HepG2 (cell line): ENCODE data around the gene AGPAT3. TPM values are rescaled to one million over a fixed set of nuclear protein-coding genes. Genes with fewer than 3 reads are reported as not detected.

ENCODE experiments used
- ATAC-seq: fragments of 200-7000 bp; cut with Tn5 transposase; 3 replicates; pipeline ENCODE4 v1.9.1; 2020; ENCODE audit warnings: mild to moderate bottlenecking, moderate library complexity
- BruUV-seq: library from RNA; stranded (reverse); fragments of 400-500 nt; replicated peaks from 2 replicates; lab custom pipeline; 2021; lab: Mats Ljungman, UMichigan
- CTCF ChIA-PET: fragments of 300-600 bp; formaldehyde crosslinking; extraction: SDS; loops from one replicate; lab custom pipeline; 2021; ENCODE audit warnings: low total read pairs, inconsistent platforms, low intra/inter-chr PET ratio; lab: Yijun Ruan, JAX
- POLR2A ChIA-PET: fragments of 350-600 bp; sonication (Branson Sonifier 250); formaldehyde crosslinking; loops from one replicate; lab custom pipeline; 2020; ENCODE audit warnings: antibody characterized with exemption, inconsistent platforms; lab: Yijun Ruan, JAX
- DNase-seq: peaks from one replicate; pipeline ENCODE4 v3.0.0-alpha.2; 2015; ENCODE audit warnings: low spot score
- FAIRE-seq: peaks from 3 replicates; lab custom pipeline; 2011; peaks lifted over from hg19 to GRCh38; lab: Jason Lieb, UNC
- H2AFZ ChIP-seq: one replicate; pipeline ENCODE4 v1.6.1; 2011; ENCODE audit warnings: low read length, inconsistent platforms
- H3K27ac ChIP-seq: fragments of 300-600 bp; 3 replicates; pipeline ENCODE4 v1.8.0; 2011; ENCODE audit warnings: mixed run types, mild to moderate bottlenecking, mixed read lengths, low read length, inconsistent platforms; ENCODE audit not compliant: insufficient read depth; ENCODE audit errors: extremely low read length
- H3K27me3 ChIP-seq, 2 experiments: fragments of 200-600 bp in 1 of 2; 2 replicates in 1 of 2; 3 replicates in 1 of 2; pipeline versions ENCODE4 v1.6.0 to v1.8.0; 2011; ENCODE audit warnings: low read length in 2 of 2, mild to moderate bottlenecking in 2 of 2, moderate library complexity in 2 of 2, inconsistent platforms in 1 of 2; ENCODE audit not compliant: insufficient read depth in 2 of 2, control insufficient read depth in 1 of 2
- H3K36me3 ChIP-seq, 2 experiments: fragments of 200-600 bp in 1 of 2; replicated peaks in 1 of 2; 2 replicates in 1 of 2; 3 replicates in 1 of 2; pipeline versions ENCODE4 v1.5.1 to v1.8.0; 2011; ENCODE audit warnings: low read length in 2 of 2, inconsistent platforms in 1 of 2; ENCODE audit not compliant: insufficient read depth in 2 of 2, control insufficient read depth in 1 of 2
- H3K4me1 ChIP-seq: 2 replicates; pipeline ENCODE4 v1.5.1; 2012; ENCODE audit warnings: low read length, inconsistent platforms; ENCODE audit not compliant: insufficient read depth
- H3K4me2 ChIP-seq: 2 replicates; pipeline ENCODE4 v1.6.0; 2011; ENCODE audit warnings: low read depth, low read length, inconsistent platforms
- H3K4me3 ChIP-seq, 3 experiments: fragments of 200-600 bp in 1 of 3; sonication (generic), shearing (Covaris generic) in 1 of 3; replicated peaks in 1 of 3; 2 replicates each; pipeline ENCODE4 v1.5.1; 2011 to 2016; ENCODE audit warnings: low read length in 3 of 3, inconsistent platforms in 2 of 3, low read depth in 2 of 3, mild to moderate bottlenecking in 2 of 3, control low read depth in 1 of 3, mixed read lengths in 1 of 3; ENCODE audit not compliant: insufficient read depth in 1 of 3
- H3K79me2 ChIP-seq: one replicate; pipeline ENCODE4 v1.6.1; 2011; ENCODE audit warnings: low read length, inconsistent platforms; ENCODE audit not compliant: insufficient read depth
- H3K9ac ChIP-seq: 2 replicates; pipeline ENCODE4 v1.6.0; 2011; ENCODE audit warnings: mild to moderate bottlenecking, low read depth, low read length, inconsistent platforms; ENCODE audit not compliant: insufficient read depth
- H3K9me3 ChIP-seq: 2 replicates; pipeline ENCODE4 v1.5.1; 2012; ENCODE audit warnings: mild to moderate bottlenecking, low read length
- H4K20me1 ChIP-seq: 2 replicates; pipeline ENCODE4 v1.6.0; 2011; ENCODE audit warnings: inconsistent platforms, mild to moderate bottlenecking, low read length, moderate library complexity; ENCODE audit not compliant: insufficient read depth
- HNRNPUL1 ChIP-seq: fragments of 200-400 bp; formaldehyde crosslinking; IDR thresholded peaks from 2 replicates; pipeline ENCODE4 v1.6.1; 2017; ENCODE audit warnings: low read depth, mild to moderate bottlenecking, low read length, moderate library complexity
- KAT7 ChIP-seq: IDR thresholded peaks from 2 replicates; pipeline ENCODE4 v1.6.1; 2018; ENCODE audit warnings: borderline replicate concordance, missing compliant biosample characterization
- MAFK ChIP-seq, 2 experiments: IDR thresholded peaks in 1 of 2; conservative IDR thresholded peaks in 1 of 2; 2 replicates each; pipeline ENCODE4 v1.6.1; 2011; ENCODE audit warnings: improper control_type of control experiment in 2 of 2, low read length in 2 of 2
- NAIF1 ChIP-seq: sonication (generic); formaldehyde crosslinking; IDR thresholded peaks from 2 replicates; pipeline ENCODE4 v1.5.0; 2020; ENCODE audit warnings: mild to moderate bottlenecking, missing genetic modification reagents, borderline replicate concordance
- PTBP1 ChIP-seq: fragments of 200-400 bp; formaldehyde crosslinking; IDR thresholded peaks from 2 replicates; pipeline ENCODE4 v1.6.1; 2018; ENCODE audit warnings: low read length, low read depth; ENCODE audit not compliant: poor library complexity, severe bottlenecking
- SMAD1 ChIP-seq: sonication (generic); formaldehyde crosslinking; IDR thresholded peaks from 2 replicates; pipeline ENCODE4 v1.4.0; 2020; ENCODE audit warnings: missing genetic modification reagents, low read depth, mild to moderate bottlenecking, borderline replicate concordance
- THYN1 ChIP-seq: sonication (generic); formaldehyde crosslinking; IDR thresholded peaks from 2 replicates; pipeline ENCODE4 v1.8.1; 2023; ENCODE audit warnings: low read depth, mild to moderate bottlenecking, moderate library complexity, missing genetic modification reagents, borderline replicate concordance
- ZFP41 ChIP-seq: sonication (generic); formaldehyde crosslinking; IDR thresholded peaks from 2 replicates; pipeline ENCODE4 v1.4.0; 2020; ENCODE audit warnings: mild to moderate bottlenecking, missing genetic modification reagents, borderline replicate concordance
- ZNF564 ChIP-seq: sonication (generic); formaldehyde crosslinking; IDR thresholded peaks from 2 replicates; pipeline ENCODE4 v1.8.1; 2023; ENCODE audit warnings: mild to moderate bottlenecking, missing genetic modification reagents
- ZNF878 ChIP-seq: sonication (generic); formaldehyde crosslinking; IDR thresholded peaks from 2 replicates; pipeline ENCODE4 v1.8.1; 2023; ENCODE audit warnings: mild to moderate bottlenecking, missing genetic modification reagents, moderate library complexity
- ZNF891 ChIP-seq: sonication (generic); formaldehyde crosslinking; IDR thresholded peaks from 2 replicates; pipeline ENCODE4 v1.5.0; 2020; ENCODE audit warnings: mild to moderate bottlenecking, missing genetic modification reagents
- ZSCAN25 ChIP-seq: sonication (generic); formaldehyde crosslinking; IDR thresholded peaks from 2 replicates; pipeline ENCODE4 v1.8.0; 2022; ENCODE audit warnings: mild to moderate bottlenecking, missing genetic modification reagents
- WGBS: methylation state at CpG from one replicate; pipeline ENCODE4 v1.1.6; 2017; ENCODE audit warnings: low lambda C conversion rate; 5-methylcytosine and 5-hydroxymethylcytosine counted together
- in situ Hi-C: cut with HindIII; loops from 2 replicates; pipeline ENCODE4 v1.10.0; 2017; ENCODE audit warnings: low pct_unique_long_range_greater_than_20kb; ENCODE audit not compliant: extremely low pct_ligation_motif_present
- intact Hi-C: fragments of 100-400 bp; cut with micrococcal nuclease; formaldehyde crosslinking; loops from one replicate; pipeline ENCODE4 v1.10.0; 2022; ENCODE audit not compliant: unreplicated experiment
- polyA plus RNA-seq, 8 experiments: library from polyadenylated mRNA; depleted of rRNA in 3 of 8; stranded (reverse) in 7 of 8; unstranded in 1 of 8; fragments of >200 nt; fragmentation: Illumina TruSeq in 4 of 8; extraction: Trizol in 4 of 8; gene quantifications; 2 replicates each; pipeline versions ENCODE4 v1.2.1 to v1.2.3, GENCODE V29; 2011 to 2016; ENCODE audit warnings: low read depth in 4 of 8, missing spikeins in 1 of 8, mixed read lengths in 1 of 8; ENCODE audit not compliant: insufficient read depth in 1 of 8
- total RNA-seq, 5 experiments: library from RNA; depleted of rRNA; stranded (reverse); fragments of >200 nt; fragmentation: Illumina TruSeq; extraction: Trizol; gene quantifications; 2 replicates each; pipeline ENCODE4 v1.2.3, GENCODE V29; 2016; ENCODE audit warnings: low read depth in 1 of 5
- TF ChIP-seq, protein P1 (sequence below): sonication (generic); formaldehyde crosslinking; IDR thresholded peaks from 2 replicates; pipeline ENCODE4 v1.4.0; 2020; ENCODE audit warnings: missing genetic modification reagents

The AGPAT3 gene
- total and polyA plus RNA-seq, 2 of the 13 experiments (the other 11 are each of a cell fraction or from before 2014, with no cell fraction given) = 32.2 to 54.4 TPM

DNA sequence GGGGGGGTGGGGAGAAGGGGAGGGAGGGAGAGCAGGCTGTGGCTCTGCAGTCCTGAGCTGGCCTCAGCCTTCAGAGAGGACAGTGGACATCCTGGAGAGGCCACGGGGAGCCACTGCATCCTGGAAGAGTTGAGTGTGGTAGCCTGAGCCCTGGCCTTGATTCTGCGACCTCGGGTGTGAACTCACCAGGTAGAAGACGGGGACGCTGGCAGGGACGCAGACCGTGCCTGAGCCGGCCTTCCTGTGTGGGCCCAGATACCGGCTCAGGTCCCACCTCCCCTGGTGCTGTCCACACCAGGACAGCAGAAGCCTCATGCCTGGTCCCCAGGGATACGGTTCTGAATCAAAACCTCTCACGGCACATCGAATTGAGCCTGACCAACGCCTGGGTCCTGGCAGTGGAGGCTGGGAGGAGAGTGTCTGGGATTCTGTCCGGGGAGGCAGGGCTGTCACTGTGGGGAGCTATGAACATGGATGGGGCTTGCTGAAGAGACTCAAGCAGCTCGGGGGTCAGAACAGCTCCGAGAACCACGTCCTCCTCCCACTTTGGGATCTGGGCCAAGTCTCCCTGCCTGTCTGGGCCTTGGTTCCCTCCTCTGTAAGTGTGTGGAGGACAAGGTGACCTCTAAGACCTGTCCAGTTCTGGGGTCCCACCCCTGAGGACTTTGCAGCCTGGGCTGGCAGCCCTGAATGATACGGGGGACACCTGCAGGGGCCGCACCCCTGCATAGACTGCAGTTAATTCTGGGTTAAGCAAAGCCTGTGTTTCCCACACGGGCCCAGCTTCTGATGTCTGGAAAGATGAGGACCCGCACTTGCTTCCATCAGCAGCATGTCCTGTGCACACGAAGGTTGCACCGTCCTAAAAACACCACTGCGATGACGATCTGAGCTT, 45.3 kb upstream of the AGPAT3 start:
- in situ Hi-C loops = no loop called here

DNA sequence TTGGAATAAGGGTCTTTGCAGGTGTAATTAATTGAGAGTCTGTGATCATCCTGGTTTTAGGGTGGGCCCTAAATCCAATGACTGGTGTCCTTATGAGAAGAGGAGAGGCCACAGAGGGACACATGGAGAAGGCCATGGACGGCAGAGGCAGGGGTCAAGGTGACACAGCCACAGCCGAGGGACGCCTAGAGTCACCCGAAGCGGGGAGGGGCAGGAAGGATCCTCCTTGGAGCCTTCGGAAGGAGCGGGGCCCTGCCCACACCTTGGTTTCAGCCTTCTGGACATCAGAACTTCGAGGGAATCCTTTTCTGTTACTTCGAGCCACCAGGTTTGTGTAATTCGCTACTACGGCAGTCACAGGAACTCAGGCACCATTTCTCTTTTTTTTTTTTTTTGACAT, 44.6 kb upstream of the AGPAT3 start:
- intact Hi-C loops (no loop called here), in situ Hi-C loops (no loop called here)
- H3K9me3 ChIP-seq = no peaks in the 10 kb centered on the region
- FAIRE-seq = no peak
- no peak overlapping the region for H3K27ac ChIP-seq
- H3K9ac ChIP-seq = no peak overlapping the region
- no peak overlapping the region for H3K4me2 ChIP-seq
- H2AFZ ChIP-seq = no peak overlapping the region
- DNase-seq = no peak
- no peak for ATAC-seq
- peaks cover 6 to 19% of the 10 kb centered on the region in 2 experiments; a peak in 3 of 5 replicates for H3K27me3 ChIP-seq
- H3K4me3 ChIP-seq = no peak overlapping the region
- H3K79me2 ChIP-seq = no peaks in the 10 kb centered on the region
- peaks cover 24% of the 10 kb centered on the region for H3K4me1 ChIP-seq
- CTCF ChIA-PET = no interaction called here
- POLR2A ChIA-PET = no interaction called here
- H4K20me1 ChIP-seq = no peaks in the 10 kb centered on the region
- WGBS = 68% methylated on average over 11 of the region's 11 CpGs
- no peaks in the 10 kb centered on the region for H3K36me3 ChIP-seq
- BruUV-seq = no TSS peak
- no peak for TF ChIP-seq NAIF1 (CRISPR knock-in tag)
- TF ChIP-seq ZFP41 (CRISPR knock-in tag) = no peak
- TF ChIP-seq PTBP1 = no peak
- no peak for TF ChIP-seq MAFK (conservative IDR thresholded peaks at IDR 0.05 in 1 of 2, IDR thresholded peaks at IDR 0.05 in 1 of 2; ENCODE audit: low read length in 2 of 2)
- TF ChIP-seq, protein P1, sequence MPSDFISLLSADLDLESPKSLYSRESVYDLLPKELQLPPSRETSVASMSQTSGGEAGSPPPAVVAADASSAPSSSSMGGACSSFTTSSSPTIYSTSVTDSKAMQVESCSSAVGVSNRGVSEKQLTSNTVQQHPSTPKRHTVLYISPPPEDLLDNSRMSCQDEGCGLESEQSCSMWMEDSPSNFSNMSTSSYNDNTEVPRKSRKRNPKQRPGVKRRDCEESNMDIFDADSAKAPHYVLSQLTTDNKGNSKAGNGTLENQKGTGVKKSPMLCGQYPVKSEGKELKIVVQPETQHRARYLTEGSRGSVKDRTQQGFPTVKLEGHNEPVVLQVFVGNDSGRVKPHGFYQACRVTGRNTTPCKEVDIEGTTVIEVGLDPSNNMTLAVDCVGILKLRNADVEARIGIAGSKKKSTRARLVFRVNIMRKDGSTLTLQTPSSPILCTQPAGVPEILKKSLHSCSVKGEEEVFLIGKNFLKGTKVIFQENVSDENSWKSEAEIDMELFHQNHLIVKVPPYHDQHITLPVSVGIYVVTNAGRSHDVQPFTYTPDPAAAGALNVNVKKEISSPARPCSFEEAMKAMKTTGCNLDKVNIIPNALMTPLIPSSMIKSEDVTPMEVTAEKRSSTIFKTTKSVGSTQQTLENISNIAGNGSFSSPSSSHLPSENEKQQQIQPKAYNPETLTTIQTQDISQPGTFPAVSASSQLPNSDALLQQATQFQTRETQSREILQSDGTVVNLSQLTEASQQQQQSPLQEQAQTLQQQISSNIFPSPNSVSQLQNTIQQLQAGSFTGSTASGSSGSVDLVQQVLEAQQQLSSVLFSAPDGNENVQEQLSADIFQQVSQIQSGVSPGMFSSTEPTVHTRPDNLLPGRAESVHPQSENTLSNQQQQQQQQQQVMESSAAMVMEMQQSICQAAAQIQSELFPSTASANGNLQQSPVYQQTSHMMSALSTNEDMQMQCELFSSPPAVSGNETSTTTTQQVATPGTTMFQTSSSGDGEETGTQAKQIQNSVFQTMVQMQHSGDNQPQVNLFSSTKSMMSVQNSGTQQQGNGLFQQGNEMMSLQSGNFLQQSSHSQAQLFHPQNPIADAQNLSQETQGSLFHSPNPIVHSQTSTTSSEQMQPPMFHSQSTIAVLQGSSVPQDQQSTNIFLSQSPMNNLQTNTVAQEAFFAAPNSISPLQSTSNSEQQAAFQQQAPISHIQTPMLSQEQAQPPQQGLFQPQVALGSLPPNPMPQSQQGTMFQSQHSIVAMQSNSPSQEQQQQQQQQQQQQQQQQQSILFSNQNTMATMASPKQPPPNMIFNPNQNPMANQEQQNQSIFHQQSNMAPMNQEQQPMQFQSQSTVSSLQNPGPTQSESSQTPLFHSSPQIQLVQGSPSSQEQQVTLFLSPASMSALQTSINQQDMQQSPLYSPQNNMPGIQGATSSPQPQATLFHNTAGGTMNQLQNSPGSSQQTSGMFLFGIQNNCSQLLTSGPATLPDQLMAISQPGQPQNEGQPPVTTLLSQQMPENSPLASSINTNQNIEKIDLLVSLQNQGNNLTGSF = no peak
- no peak for TF ChIP-seq THYN1
- no peak for TF ChIP-seq ZNF878 (CRISPR knock-in tag)
- TF ChIP-seq HNRNPUL1 = no peak
- no peak for TF ChIP-seq ZSCAN25 (CRISPR knock-in tag)

More for the DNA sequence above, 45.3 kb upstream of the AGPAT3 start:
- Histone ChIP-seq H3K36me3 (no peaks in the 10 kb centered on the region), H3K79me2 (no peaks in the 10 kb centered on the region), H4K20me1 (no peaks in the 10 kb centered on the region), H3K4me2 (no peak overlapping the region), H3K4me3 (no peak overlapping the region), H3K4me1 (peaks cover 28% of the 10 kb centered on the region), H3K9me3 (no peaks in the 10 kb centered on the region), H2AFZ (no peak overlapping the region), H3K9ac (no peak overlapping the region), H3K27me3 (peaks cover 1 to 12% of the 10 kb centered on the region in 2 experiments; a peak in 3 of 5 replicates), H3K27ac (no peak overlapping the region)
- no peak for TF ChIP-seq ZNF564 (CRISPR knock-in tag)
- no peak for TF ChIP-seq ZNF891 (CRISPR knock-in tag)
- no peak for TF ChIP-seq KAT7 (CRISPR knock-in tag)
- no peak for TF ChIP-seq SMAD1 (CRISPR knock-in tag)
- ATAC-seq (no peak), DNase-seq (no peak), FAIRE-seq (no peak)
- ChIA-PET POLR2A (no interaction called here), CTCF (no interaction called here)
- intact Hi-C loops = loop anchor here (10.0 kb wide), 1 partner anchor 95 kb away; no protein-coding TSS in a partner anchor
- no TSS peak for BruUV-seq
- WGBS = 61% methylated on average over 10 of the region's 25 CpGs
